Activated naive CD8-positive, alpha-beta T cell treated with anti-CD3 and anti-CD28 coated beads for 36 hours (primary cell): Measurements from ENCODE around the gene LRRIQ4. TPM values are rescaled to one million over a fixed set of nuclear protein-coding genes. Genes with fewer than 3 reads are reported as not detected.
A peak's percentile ranks its signal among the peaks of the same experiment; 100 is the strongest.

Experiments used
- DNase-seq: peaks from one replicate; pipeline ENCODE4 v3.0.0; 2021
- H3K27ac Mint-ChIP-seq: one replicate; pipeline ENCODE4 v1.8.0; 2022; ENCODE audit warnings: mild to moderate bottlenecking, moderate library complexity, mixed read lengths
- H3K27me3 Mint-ChIP-seq: one replicate; pipeline ENCODE4 v1.8.0; 2022; ENCODE audit warnings: mild to moderate bottlenecking, mixed read lengths
- H3K36me3 Mint-ChIP-seq: one replicate; pipeline ENCODE4 v1.8.0; 2021; ENCODE audit warnings: mild to moderate bottlenecking, mixed read lengths
- H3K4me1 Mint-ChIP-seq: one replicate; pipeline ENCODE4 v1.8.0; 2021; ENCODE audit warnings: mixed read lengths
- H3K4me3 Mint-ChIP-seq: one replicate; pipeline ENCODE4 v1.8.0; 2022; ENCODE audit warnings: mild to moderate bottlenecking, moderate library complexity, mixed read lengths
- H3K9me3 Mint-ChIP-seq: one replicate; pipeline ENCODE4 v1.8.0; 2022; ENCODE audit warnings: mixed read lengths
- total RNA-seq, 2 experiments: library from RNA; stranded (reverse); gene quantifications; one replicate each; pipeline ENCODE4 v1.2.3, GENCODE V29; 2021

Gene LRRIQ4
- total RNA-seq, 2 experiments from 2014 or later, result 0.18 to 0.49 TPM

DNA sequence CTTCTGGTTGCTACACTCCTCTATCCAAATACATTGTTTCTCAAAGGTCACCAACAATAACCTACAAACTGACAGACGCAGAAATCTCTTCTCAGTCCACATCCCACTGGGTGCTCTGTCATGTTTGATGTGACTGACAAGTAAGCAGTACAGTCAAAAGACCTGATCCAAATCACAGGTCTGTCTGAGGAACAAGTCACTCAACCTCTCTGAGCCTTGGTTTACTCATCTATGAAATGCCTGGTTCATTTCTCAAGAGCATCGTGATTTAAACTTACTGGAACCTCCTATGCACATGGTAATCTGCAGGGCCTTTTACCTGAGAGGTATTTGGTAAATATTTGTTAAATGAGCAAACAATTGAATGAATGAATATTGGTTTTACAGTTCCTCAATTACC lies 51.6 kb downstream of the LRRIQ4 start:
- DNase-seq, result no peak
- Mint-ChIP-seq H3K27me3 (peaks cover 3% of the 10 kb centered on the region), H3K4me3 (no peak overlapping the region), H3K36me3 (no peaks in the 10 kb centered on the region), H3K4me1 (peaks cover 17% of the 10 kb centered on the region), H3K9me3 (no peaks in the 10 kb centered on the region), H3K27ac (no peak overlapping the region)

- Mint-ChIP-seq H3K9me3 (no peaks in the 10 kb centered on the region), H3K27ac (peak overlapping the region; percentile 16), H3K27me3 (peaks cover 3% of the 10 kb centered on the region), H3K4me3 (no peak overlapping the region), H3K4me1 (peaks cover 21% of the 10 kb centered on the region), H3K36me3 (no peaks in the 10 kb centered on the region)
- DNase-seq, result peak; percentile 42
Measured at GRCh38 chr3:169865176-169865767, 52.6 kb downstream of the LRRIQ4 start.

- H3K4me1 Mint-ChIP-seq, result peaks cover 31% of the 10 kb centered on the region
- H3K27me3 Mint-ChIP-seq, result no peaks in the 10 kb centered on the region
- no peak overlapping the region for H3K27ac Mint-ChIP-seq
- H3K36me3 Mint-ChIP-seq, result no peaks in the 10 kb centered on the region
- no peak for DNase-seq
- H3K4me3 Mint-ChIP-seq, result no peak overlapping the region
- no peaks in the 10 kb centered on the region for H3K9me3 Mint-ChIP-seq
Measured at GRCh38 chr3:169867584-169868210, 55.0 kb downstream of the LRRIQ4 start.

DNA sequence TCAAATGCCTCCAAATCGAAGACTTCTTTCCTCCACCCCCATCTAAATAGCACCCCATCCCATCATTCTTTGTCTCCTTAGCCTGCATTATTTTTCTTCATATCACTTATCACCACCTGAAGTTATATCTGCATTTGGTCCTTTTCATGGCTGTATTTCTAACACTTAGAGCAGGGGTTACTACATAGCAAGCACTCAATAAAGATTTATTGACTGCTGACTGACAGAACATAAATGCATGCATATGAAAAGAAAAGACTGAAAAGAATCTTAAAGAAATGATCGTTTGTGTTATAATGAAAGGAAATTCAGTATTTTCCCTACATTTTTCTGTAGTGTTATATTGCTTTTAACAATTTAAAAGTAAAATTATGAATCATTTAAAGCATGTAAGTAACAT lies 55.7 kb downstream of the LRRIQ4 start:
- no peak for DNase-seq
- no peaks in the 10 kb centered on the region for H3K9me3 Mint-ChIP-seq
- no peaks in the 10 kb centered on the region for H3K27me3 Mint-ChIP-seq

DNA sequence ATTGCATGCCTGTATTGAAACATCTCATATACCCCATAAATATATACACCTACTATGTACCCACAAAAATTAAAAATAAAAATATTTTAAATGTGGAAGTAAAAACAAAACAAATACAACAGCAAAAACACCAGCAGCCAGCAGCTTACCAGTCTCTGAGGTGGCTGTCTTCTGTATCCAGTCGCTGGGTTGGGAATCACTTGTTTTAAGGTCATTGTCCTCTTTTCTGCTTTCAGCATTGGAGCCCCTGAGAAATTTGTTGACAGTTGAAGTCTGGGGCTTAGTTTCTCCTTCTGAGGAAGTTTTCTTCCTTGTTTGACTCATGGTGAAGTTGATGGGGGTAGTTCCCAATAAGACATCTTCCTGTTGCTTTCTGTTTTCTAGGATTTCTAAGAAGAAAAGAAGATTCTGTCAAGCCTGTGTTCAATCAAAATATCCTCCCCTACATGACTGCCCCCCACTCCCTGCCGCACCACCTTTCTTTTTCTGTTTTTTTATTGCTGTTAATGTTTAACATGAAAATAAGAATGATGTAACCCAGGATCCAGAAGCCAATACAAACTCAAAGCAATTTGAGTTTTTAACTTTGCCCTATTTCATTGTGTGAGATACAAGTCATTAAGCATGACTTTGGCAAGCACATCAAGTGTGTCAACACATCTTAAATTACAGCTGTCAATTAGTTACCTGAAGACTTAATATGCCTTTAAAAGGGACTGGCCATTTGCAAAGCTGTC lies 57.0 kb downstream of the LRRIQ4 start, which contains the start of gene LRRC31:
Gene LRRC31, minus strand, starts transcription at position 452 of the 737 bp plus-strand sequence. Its CDS starts 128 bp downstream, at position 324.
- Mint-ChIP-seq H3K27me3 (no peaks in the 10 kb centered on the region), H3K9me3 (peaks cover under 1% of the 10 kb centered on the region), H3K4me1 (peaks cover 23% of the 10 kb centered on the region), H3K4me3 (no peak within 1 kb of the TSS), H3K27ac (no peak within 1 kb of the TSS), H3K36me3 (no peaks in the 10 kb centered on the region)
- no peak for DNase-seq

More for the DNA sequence above, 55.7 kb downstream of the LRRIQ4 start:
- Mint-ChIP-seq H3K4me3 (no peak overlapping the region), H3K36me3 (no peaks in the 10 kb centered on the region), H3K4me1 (peaks cover 31% of the 10 kb centered on the region), H3K27ac (no peak overlapping the region)

GRCh38 chr3:169871129-169871886 lies 58.6 kb downstream of the LRRIQ4 start:
- peak; percentile 12 for DNase-seq
- Mint-ChIP-seq H3K4me1 (peaks cover 14% of the 10 kb centered on the region), H3K4me3 (no peak overlapping the region), H3K36me3 (no peaks in the 10 kb centered on the region), H3K9me3 (peaks cover 3% of the 10 kb centered on the region), H3K27ac (peak overlapping the region; percentile 0), H3K27me3 (no peaks in the 10 kb centered on the region)

DNA sequence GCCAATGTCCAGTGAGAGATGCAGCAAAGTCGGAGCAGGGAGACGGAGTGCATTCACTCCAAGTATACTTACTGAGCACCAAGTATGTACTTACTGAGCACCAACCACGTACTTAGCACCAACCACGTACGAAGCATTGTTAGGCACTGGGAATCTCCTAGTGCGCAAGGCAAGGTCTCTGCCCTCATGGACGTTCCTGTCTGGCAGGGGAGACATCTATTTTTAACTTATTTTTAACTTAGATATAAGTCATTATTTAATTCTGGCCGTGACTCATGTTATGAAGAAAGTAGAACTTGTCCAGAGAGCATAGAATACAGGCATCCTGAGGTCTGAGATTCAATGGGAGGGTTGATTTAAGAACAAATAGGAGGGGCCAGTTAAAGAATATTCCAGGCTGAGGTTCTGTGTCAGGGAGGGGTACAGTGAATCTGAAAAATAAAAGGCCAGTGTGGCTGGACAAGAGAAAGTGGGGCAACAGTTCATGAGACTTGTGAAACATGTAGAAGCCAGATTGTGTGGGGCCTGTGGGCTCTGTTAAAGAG lies 66.4 kb downstream of the LRRIQ4 start:
- peaks cover 3% of the 10 kb centered on the region for H3K9me3 Mint-ChIP-seq
- no peak overlapping the region for H3K27ac Mint-ChIP-seq
- H3K4me3 Mint-ChIP-seq, result no peak overlapping the region
- H3K36me3 Mint-ChIP-seq, result no peaks in the 10 kb centered on the region
- H3K27me3 Mint-ChIP-seq, result no peaks in the 10 kb centered on the region
- peaks cover 2% of the 10 kb centered on the region for H3K4me1 Mint-ChIP-seq
- DNase-seq, result no peak

GRCh38 chr3:169879845-169880575 lies 67.3 kb downstream of the LRRIQ4 start:
- Mint-ChIP-seq H3K4me1 (peaks cover 2% of the 10 kb centered on the region), H3K27me3 (no peaks in the 10 kb centered on the region), H3K4me3 (no peak overlapping the region), H3K36me3 (no peaks in the 10 kb centered on the region), H3K27ac (no peak overlapping the region), H3K9me3 (no peaks in the 10 kb centered on the region)
- DNase-seq, result no peak

- Mint-ChIP-seq H3K36me3 (no peaks in the 10 kb centered on the region), H3K4me3 (no peak overlapping the region), H3K27me3 (no peaks in the 10 kb centered on the region), H3K27ac (no peak overlapping the region), H3K9me3 (no peaks in the 10 kb centered on the region), H3K4me1 (peaks cover 2% of the 10 kb centered on the region)
- DNase-seq, result no peak
Measured at GRCh38 chr3:169880576-169881250, 68.0 kb downstream of the LRRIQ4 start.

DNA sequence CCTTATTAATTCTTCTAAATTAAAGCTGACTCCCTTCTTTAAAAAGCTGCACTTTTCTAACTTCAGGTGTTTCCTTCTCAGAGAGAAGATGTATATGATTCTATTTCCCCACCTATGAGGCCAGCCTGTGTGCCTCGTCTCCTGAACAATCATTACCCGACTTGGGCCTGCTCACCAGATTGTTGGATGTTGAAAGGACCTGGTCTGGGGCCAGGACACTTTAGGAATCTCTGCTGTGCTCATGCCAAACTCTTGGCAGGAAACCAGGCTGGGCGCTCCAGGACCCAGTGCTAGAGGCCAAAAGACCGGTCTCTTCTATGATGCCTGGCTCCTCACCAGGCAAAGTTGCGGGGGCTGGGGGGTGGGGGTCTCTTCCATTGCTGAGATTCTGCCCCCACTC lies 74.0 kb downstream of the LRRIQ4 start:
- Mint-ChIP-seq H3K4me1 (no peaks in the 10 kb centered on the region), H3K4me3 (no peak overlapping the region), H3K27ac (no peak overlapping the region), H3K27me3 (no peaks in the 10 kb centered on the region), H3K36me3 (no peaks in the 10 kb centered on the region), H3K9me3 (no peaks in the 10 kb centered on the region)
- no peak for DNase-seq

Other genes starting within 250 kb of the LRRIQ4 start
- not detected for gene MECOM, start 149.2 kb upstream of the LRRIQ4 start, total RNA-seq
- gene TERC, start 47.8 kb upstream of the LRRIQ4 start, total RNA-seq, result 10 to 100 TPM; 16.0 to 20.0 TPM
- 1 to 10 TPM; 1.2 to 1.7 TPM for gene ACTRT3, start 43.3 kb upstream of the LRRIQ4 start, total RNA-seq
- 10 to 100 TPM; 17.3 to 18.7 TPM for gene MYNN, start 39.5 kb upstream of the LRRIQ4 start, total RNA-seq
- gene LRRC34, start within 50 bp of the LRRIQ4 start, total RNA-seq, result 1 to 10 TPM; 4.0 to 4.4 TPM
- gene LRRC31, start 57.1 kb downstream of the LRRIQ4 start, total RNA-seq, result not detected
- gene SAMD7, start 98.7 kb downstream of the LRRIQ4 start, total RNA-seq, result not detected
- gene SEC62, start 153.9 kb downstream of the LRRIQ4 start, total RNA-seq, result 10 to 100 TPM; 63.3 to 64.2 TPM
- gene GPR160, start 225.1 kb downstream of the LRRIQ4 start, total RNA-seq, result 1 to 10 TPM; 8.2 to 9.6 TPM